Progenitor cell of endocrine pancreas (in vitro differentiated cells): Measurements from ENCODE around the gene KYAT1. TPM values are rescaled to one million over a fixed set of nuclear protein-coding genes. Genes with fewer than 3 reads are reported as not detected.
A peak's percentile ranks its signal among the peaks of the same experiment; 100 is the strongest.
"Not testable (repeated sequence)": the region's sequence is repeated elsewhere in the genome, so short reads cannot be mapped to it uniquely, and the experiment has no call there.

Experiments
- DNase-seq: peaks from one replicate; pipeline ENCODE4 v3.0.0; 2021; ENCODE audit warnings: low spot score; ENCODE audit not compliant: unreplicated experiment
- H3K27ac Mint-ChIP-seq: 2 replicates; pipeline ENCODE4 v1.8.0; 2021; ENCODE audit warnings: mild to moderate bottlenecking, moderate library complexity, mixed read lengths
- H3K27me3 Mint-ChIP-seq: 2 replicates; pipeline ENCODE4 v1.8.0; 2021; ENCODE audit warnings: mixed read lengths
- H3K36me3 Mint-ChIP-seq: 2 replicates; pipeline ENCODE4 v1.8.0; 2022; ENCODE audit warnings: mixed read lengths; ENCODE audit not compliant: insufficient read depth
- H3K4me1 Mint-ChIP-seq: 2 replicates; pipeline ENCODE4 v1.8.0; 2021; ENCODE audit warnings: low read depth, mixed read lengths
- H3K4me3 Mint-ChIP-seq: 2 replicates; pipeline ENCODE4 v1.8.0; 2021; ENCODE audit warnings: low read depth, mild to moderate bottlenecking, moderate library complexity, mixed read lengths
- H3K9me3 Mint-ChIP-seq: 2 replicates; pipeline ENCODE4 v1.8.0; 2021; ENCODE audit warnings: low read depth, mixed read lengths
- total RNA-seq: library from RNA; stranded (reverse); gene quantifications from 2 replicates; pipeline ENCODE4 v1.2.1, GENCODE V29; 2021
- TF ChIP-seq, protein P1 (sequence below): fragments of 200-600 bp; sonication (generic); IDR thresholded peaks from one replicate; pipeline ENCODE4 v1.5.0; 2021; ENCODE audit warnings: antibody characterized with exemption, mild to moderate bottlenecking; ENCODE audit not compliant: unreplicated experiment

The KYAT1 gene
- total RNA-seq, 1 donor from 2014 or later = 11.7 TPM

DNA sequence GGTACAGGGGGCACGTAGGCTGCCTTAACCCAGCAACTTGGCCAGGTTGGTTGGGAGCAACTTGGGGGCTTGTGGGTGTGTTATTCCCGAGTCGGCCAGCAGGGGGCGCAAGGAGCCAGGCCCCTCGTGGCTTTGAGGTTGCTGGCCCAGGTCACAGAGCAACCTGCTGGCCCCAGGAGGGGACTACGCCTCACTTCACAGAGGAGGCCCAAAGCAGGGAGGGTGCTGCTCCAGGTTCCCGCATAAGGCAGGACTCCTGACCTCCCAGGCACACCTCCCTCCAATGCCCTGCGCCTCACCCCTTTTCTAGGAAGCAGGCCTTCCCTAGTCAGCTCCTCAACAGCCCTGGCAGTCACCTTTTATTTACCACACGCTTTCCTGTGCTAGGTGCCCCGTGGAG is 18.1 kb downstream of the KYAT1 start:
- H3K4me1 Mint-ChIP-seq = peaks cover 7% of the 10 kb centered on the region
- H3K27ac Mint-ChIP-seq = no peak overlapping the region
- no peaks in the 10 kb centered on the region for H3K9me3 Mint-ChIP-seq
- TF ChIP-seq, protein P1, sequence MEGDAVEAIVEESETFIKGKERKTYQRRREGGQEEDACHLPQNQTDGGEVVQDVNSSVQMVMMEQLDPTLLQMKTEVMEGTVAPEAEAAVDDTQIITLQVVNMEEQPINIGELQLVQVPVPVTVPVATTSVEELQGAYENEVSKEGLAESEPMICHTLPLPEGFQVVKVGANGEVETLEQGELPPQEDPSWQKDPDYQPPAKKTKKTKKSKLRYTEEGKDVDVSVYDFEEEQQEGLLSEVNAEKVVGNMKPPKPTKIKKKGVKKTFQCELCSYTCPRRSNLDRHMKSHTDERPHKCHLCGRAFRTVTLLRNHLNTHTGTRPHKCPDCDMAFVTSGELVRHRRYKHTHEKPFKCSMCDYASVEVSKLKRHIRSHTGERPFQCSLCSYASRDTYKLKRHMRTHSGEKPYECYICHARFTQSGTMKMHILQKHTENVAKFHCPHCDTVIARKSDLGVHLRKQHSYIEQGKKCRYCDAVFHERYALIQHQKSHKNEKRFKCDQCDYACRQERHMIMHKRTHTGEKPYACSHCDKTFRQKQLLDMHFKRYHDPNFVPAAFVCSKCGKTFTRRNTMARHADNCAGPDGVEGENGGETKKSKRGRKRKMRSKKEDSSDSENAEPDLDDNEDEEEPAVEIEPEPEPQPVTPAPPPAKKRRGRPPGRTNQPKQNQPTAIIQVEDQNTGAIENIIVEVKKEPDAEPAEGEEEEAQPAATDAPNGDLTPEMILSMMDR = peak; percentile 98
- no peaks in the 10 kb centered on the region for H3K36me3 Mint-ChIP-seq
- H3K4me3 Mint-ChIP-seq = no peak overlapping the region
- H3K27me3 Mint-ChIP-seq = no peaks in the 10 kb centered on the region
- DNase-seq = peak; percentile 86

DNA sequence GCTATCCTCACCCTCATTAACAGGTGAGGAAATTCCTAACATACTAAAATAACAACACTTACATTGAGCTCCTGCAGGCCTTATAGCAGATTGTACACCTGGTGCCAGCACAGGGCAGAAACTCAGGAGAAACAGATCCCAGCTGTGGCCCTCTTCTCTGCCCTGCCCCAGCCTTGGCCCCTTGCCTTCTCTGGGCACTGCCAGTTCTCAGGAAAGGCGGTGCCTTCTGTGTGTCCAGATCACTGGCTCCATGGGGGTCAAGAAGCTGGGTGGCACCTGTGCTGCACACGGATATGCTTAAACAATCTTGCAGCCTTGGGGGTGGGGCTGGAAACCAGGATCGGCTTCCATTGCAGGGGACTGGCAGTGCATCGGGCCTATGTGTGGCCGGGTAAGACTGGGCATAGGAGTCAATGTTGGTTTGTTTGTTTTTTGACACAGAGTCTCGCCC is 19.3 kb downstream of the KYAT1 start:
- Mint-ChIP-seq H3K27me3 (no peaks in the 10 kb centered on the region), H3K4me1 (peaks cover 7% of the 10 kb centered on the region), H3K36me3 (no peaks in the 10 kb centered on the region), H3K4me3 (no peak overlapping the region), H3K9me3 (no peaks in the 10 kb centered on the region), H3K27ac (no peak overlapping the region)
- TF ChIP-seq, protein P1 = no peak
- DNase-seq = no peak

DNA sequence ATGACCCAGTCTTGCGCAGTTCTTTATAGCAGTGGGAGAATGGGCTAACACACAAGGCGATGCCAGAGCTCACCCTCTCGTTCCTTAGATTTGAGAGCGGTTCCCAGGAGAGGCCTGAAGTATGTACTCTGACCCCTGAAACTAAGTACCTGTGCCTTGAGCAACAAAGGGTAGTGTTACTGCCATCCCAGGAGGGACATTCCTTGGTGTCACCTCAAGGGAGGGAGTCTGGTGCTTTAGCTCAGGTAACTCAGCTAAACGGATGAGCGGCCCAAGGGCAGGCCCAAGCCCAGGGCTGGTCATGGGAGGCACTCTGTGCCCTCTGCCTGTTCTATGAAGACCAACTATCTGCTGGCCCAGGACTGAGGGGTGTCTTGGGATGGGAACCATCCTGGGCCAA is 20.2 kb downstream of the KYAT1 start:
- Mint-ChIP-seq H3K27ac (no peak overlapping the region), H3K27me3 (no peaks in the 10 kb centered on the region), H3K36me3 (no peaks in the 10 kb centered on the region), H3K9me3 (no peaks in the 10 kb centered on the region), H3K4me1 (peaks cover 12% of the 10 kb centered on the region), H3K4me3 (no peak overlapping the region)
- DNase-seq = no peak
- TF ChIP-seq, protein P1 = no peak

DNA sequence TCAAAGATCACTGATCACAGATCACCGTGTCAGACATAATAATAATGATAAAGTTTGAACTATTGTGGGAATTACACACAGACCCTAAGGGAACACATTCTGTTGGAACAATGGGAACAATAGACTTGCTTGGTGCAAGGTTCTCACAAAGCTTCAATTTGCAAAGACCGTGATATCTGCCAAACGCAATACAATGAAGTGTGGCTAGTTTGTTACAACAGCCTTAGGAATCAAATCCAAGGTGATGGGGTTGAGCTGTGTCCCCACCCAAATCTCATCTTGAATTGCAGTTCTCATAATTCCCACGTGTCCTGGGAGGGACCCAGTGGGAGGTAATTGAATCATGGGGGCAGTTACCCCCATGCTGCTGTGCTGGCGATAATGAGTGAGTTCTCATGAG is 20.8 kb downstream of the KYAT1 start:
- H3K4me1 Mint-ChIP-seq = peaks cover 14% of the 10 kb centered on the region
- TF ChIP-seq, protein P1 = no peak
- H3K4me3 Mint-ChIP-seq = no peak overlapping the region
- no peak for DNase-seq
- no peaks in the 10 kb centered on the region for H3K27me3 Mint-ChIP-seq
- no peaks in the 10 kb centered on the region for H3K36me3 Mint-ChIP-seq
- no peak overlapping the region for H3K27ac Mint-ChIP-seq
- H3K9me3 Mint-ChIP-seq = no peaks in the 10 kb centered on the region

- H3K36me3 Mint-ChIP-seq, H3K4me3 Mint-ChIP-seq, H3K27me3 Mint-ChIP-seq, H3K9me3 Mint-ChIP-seq, H3K27ac Mint-ChIP-seq, DNase-seq: not testable (repeated sequence)
- peaks cover 15% of the 10 kb centered on the region for H3K4me1 Mint-ChIP-seq
These were observed 23.3 kb downstream of the KYAT1 start for GRCh38 chr9:128858476-128858875.

DNA sequence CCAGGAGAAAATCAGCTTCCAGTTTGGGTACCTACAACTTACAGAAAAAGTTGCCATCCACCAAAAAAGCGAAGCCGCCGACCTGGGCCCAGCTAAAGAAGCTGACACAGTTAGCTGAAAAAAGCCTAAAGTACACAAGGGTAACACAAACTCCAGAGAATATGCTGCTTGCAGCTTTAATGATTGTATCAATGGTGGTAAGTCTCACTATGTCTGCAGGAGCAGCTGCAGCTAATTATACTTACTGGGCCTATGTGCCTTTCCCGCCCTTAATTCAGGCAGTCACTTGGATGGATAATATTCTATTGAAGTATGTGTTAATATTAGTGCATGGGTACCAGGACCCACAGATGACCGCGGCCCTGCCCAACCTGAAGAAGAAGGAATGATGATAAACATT is 27.3 kb downstream of the KYAT1 start:
- not testable (repeated sequence) for DNase-seq, H3K4me3 Mint-ChIP-seq, H3K27ac Mint-ChIP-seq, H3K27me3 Mint-ChIP-seq
- H3K4me1 Mint-ChIP-seq = peaks cover 19% of the 10 kb centered on the region
- peaks cover 15% of the 10 kb centered on the region for H3K36me3 Mint-ChIP-seq
- H3K9me3 Mint-ChIP-seq = peaks cover 16% of the 10 kb centered on the region

- not testable (repeated sequence) for H3K27me3 Mint-ChIP-seq, H3K4me3 Mint-ChIP-seq, DNase-seq, H3K27ac Mint-ChIP-seq
- Mint-ChIP-seq H3K9me3 (peaks cover 22% of the 10 kb centered on the region), H3K4me1 (peaks cover 21% of the 10 kb centered on the region), H3K36me3 (peaks cover 17% of the 10 kb centered on the region)
These were observed 29.1 kb downstream of the KYAT1 start for GRCh38 chr9:128852646-128853045.
